ENCODE data around the gene RMDN3.
A peak's percentile ranks its signal among the peaks of the same experiment; 100 is the strongest.

The RMDN3 gene, protein sequence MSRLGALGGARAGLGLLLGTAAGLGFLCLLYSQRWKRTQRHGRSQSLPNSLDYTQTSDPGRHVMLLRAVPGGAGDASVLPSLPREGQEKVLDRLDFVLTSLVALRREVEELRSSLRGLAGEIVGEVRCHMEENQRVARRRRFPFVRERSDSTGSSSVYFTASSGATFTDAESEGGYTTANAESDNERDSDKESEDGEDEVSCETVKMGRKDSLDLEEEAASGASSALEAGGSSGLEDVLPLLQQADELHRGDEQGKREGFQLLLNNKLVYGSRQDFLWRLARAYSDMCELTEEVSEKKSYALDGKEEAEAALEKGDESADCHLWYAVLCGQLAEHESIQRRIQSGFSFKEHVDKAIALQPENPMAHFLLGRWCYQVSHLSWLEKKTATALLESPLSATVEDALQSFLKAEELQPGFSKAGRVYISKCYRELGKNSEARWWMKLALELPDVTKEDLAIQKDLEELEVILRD

DNA sequence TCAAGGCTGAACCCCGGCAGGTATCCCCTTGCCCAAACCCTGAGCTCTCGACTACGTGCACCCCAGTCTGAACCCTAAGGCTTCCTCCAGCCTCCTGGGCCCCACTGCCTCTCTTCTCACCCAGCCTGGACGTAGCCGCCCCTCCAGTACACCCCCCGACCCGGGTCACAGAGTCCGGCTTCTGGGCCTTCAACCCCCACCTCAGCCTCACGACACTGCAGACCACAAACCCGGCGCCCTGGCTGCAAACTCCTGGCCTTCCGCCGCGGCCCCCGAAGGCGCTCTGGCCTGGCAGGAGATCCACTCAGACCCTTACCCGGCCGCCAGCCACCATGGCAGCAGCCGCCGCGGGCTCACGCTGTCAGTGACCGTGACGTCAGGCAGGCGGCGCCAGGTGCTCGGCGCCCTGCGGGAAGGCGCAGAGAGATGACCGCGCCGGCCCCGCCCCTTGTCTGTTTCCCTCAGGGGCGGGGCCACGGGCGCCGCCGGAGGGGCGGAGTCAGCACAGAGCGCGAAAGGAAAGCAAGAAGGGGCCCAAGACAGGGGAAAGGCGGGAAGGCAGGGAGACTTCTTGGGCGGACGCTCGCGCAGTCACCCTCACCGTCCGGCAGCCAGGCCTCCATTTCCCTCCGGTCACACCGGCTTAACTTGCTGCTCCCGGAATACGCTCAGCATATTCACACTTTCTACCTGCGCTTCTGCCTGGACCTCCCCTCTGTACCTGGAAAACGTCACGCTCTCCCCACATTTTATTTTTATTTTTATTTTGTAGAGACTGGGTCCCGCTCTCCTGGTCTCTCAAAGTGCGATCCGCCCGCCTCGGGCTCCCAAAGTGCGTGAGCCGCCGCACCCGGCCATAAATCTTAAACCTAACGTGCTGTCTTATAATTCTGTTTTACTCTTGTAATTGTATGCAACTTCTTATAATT lies at the start of gene RMDN3:
Gene RMDN3 (minus strand): TSS at position 372 of the 929 bp plus-strand sequence. CDS start 471 bp downstream, outside the sequence.
- peak; percentile 93 for DNase-seq

DNA sequence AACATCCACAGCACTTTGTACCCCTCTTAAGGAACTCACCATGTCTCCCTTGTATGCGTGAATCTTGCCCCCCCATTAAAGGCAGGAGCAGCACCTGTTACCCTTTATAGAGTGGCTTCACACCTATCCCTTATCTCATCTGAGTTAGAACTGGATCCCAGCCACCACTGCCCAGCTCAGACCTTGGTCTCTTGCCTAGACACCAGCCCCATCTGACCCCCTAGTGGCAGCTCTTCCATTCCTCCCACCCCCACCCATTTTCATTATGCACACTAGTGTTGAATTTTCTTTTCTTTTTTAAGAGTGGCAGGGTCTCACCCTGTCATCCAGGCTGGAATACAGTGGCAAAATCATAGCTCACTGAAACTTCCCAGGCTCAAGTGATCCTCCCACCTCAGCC lies 48.6 kb upstream of the RMDN3 start:
- no peak for DNase-seq

DNA sequence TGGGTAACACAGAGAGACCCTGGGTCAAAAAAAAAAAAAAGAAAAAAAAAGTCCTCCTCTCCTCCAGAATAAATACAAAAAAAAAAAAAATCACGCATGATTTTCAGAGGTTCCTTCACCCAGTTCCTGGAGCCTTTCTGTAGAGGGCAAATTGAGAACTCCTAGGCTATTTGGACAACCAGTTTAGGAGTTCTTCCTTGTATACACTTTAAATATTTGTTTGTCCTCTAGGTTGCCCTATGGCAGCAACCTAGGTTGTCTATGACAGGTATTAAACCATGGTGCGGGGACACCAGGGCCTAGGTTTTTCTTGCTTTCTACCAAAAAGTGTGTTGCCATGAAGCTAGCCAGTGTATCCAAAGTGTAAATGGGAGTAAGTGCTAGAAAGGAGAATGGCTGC lies 48.0 kb upstream of the RMDN3 start:
- no peak for DNase-seq

DNA sequence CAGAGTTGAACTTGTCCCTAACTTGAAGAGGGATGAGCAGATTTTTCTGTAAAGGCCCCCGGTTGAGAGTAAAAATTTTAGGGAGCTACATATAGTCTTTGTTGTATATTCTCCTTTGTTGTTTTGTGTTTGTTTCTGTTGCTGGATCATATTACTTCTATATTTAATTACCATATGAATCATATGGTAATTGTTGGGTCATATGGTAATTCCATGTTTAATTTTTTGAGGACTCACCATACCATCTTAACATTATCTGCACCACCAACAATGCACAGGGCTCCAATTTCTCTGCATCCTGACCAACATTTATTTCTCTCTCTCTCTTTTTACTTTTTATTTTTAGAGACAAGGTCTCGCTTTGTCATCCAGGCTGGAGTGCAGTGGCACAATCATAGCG lies 44.5 kb upstream of the RMDN3 start:
- no peak for DNase-seq

DNA sequence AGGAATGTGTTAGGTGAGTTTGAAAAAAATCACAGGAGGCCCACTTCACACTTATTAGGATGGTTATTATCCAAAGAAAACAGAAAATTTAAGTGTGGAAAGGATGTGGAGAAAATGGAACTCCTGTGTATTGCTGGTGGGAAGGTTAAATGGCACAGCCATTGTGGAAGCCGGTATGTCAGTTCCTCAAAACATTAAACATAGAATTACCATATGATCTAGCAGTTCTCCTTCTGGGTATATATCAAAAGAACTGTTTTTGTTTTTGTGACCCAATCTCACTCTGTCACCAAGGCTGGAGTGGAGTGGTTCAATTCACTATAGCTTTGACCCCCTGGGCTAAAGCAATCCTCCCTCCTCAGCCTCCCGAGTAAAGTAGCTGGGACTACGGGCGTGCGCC lies 41.5 kb upstream of the RMDN3 start:
- no peak for DNase-seq

DNA sequence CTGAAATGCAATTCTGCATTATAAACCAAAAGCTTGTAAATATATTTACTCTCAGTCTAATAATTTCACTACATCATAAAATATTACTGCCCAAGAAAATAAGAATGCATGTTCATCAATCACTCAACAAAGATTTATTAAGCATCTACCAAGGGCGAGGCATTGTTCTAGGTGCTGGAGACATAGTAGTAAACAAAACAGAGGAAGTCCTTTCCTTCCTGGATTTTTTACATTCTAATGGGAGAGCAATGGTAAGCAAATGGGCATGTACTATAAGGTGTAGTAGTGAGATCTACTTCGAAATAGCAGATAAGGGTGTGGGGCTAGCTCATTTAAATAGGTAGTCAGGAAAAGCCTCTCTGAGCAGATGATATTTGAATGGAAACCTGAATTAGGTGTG lies 41.0 kb upstream of the RMDN3 start:
- DNase-seq, result no peak

DNA sequence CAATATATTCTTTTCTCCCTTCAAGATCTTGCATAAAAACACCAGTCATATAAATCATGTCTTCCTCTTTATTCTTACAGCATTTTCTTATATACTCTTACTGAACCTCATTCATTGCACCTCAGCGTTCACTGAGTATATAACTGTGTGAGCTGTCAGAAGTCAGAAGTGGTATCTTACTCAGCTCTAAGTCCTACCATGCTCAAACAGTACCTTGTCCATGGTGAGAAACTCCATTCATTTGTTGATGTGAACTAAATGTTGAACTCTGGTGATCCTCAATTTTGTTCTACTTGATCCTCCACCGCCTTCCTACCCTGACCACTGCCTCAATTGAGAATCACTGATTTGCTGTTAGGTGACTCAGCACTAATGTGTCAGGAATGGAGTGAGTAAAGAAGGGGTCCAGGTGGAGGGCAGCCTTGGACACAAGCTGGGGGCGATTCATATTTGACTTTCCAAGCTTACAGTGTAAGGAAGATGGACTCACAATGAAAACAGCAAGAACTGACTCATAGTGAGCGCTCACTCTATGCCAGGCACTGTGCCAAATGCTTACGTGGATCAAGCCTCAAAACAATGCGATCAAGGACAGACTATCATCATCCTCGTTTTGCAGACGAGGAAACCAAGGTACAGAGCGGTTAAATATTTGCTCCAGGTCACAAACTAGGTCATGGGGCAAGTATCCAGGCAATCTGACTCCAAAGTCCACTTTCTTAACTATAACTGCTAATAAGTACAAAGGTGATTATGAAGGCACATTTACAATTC lies 38.3 kb upstream of the RMDN3 start:
- DNase-seq, result no peak

DNA sequence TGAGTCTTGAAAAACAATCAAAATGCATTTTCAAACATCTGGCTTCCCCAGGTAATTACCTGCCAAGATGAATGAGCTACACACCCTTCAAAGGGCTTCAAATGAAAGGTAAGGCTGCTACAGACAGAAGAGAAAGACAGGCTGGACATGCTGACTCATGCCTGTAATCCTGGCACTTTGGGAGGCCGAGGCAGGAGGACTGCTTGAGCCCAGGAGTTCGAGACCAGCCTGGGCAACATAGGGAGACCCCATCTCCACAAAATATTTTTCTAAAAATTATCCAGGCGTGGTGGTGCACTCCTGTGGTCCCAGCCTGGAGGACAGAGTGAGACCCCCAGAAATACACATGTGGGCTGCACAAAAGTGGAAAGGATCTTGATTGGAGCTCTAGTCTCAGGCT lies 37.3 kb upstream of the RMDN3 start:
- no peak for DNase-seq

DNA sequence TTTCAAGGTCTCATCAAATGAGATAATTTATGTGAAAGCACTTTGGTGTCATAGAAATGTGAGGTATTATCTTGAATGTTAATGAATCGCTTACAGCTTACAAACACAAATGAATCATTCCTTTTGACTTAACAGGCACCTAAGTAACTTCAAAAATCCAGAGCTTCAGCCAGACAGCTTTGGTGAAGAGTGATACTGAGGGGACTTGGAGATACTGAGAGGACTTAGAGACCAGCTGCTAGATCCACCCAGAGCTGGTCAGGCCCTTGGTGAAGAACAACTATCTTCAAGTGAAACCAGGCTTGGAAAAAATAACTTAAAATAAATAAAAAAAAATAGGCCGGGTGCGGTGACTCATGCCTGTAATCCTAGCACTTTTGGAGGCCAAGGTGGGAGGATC lies 35.7 kb upstream of the RMDN3 start:
- DNase-seq, result no peak

DNA sequence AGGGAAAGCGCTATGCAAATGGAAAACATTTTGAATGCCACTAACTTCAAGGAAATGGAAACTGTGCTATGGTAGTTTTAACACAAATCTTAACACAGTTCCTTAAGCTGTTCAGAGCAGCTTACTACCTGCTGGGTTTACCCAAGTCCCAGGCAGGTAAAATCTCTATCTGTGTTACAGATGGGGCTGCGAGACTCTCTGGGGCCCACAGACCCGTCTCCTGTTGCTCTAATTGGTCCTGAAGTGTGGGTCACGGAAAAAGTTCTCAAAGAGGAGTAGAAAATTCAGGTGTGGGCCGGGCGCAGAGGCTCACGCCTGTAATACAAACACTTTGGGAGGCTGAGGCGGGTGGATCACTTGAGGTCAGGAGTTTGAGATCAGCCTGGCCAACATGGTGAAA lies 34.9 kb upstream of the RMDN3 start:
- no peak for DNase-seq

DNA sequence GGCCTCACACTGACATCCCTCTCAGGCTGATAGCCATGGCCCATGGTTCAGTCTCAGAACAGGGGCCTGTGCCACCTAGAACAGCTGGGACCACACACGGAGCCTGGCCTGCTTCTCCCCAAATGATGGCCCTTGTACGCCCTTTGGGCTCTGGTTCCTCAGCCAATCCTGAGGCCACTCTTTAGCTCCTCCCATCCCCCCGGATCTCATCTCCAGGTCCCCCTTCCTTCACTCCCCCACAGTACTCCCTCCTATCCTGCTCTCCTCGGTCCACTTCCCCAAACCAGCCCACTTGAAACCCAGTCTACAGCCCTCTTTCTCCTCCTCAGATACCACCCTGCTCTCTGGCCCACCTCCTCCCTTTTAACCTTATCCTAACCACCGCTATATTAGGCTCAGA lies 34.1 kb upstream of the RMDN3 start:
- DNase-seq, result no peak

DNA sequence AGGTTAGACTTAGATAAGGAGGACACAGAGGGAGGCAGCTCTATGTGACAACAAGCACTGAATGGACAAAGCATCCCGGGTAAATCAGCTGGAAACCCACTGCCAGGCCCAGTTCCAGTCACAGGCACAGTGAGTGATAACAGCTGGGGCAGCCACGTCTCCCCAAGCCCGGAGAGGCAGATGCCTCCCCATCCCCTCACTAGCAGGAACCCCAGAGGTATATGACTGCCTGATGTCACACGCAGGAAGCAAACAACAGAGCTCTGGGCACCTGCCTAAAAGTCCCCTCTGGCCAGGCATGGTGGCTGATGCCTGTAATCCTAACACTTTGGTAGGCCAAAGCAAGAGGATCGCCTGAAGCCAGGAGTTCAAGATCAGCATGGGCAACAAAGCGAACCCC lies 32.9 kb upstream of the RMDN3 start:
- DNase-seq, result no peak

DNA sequence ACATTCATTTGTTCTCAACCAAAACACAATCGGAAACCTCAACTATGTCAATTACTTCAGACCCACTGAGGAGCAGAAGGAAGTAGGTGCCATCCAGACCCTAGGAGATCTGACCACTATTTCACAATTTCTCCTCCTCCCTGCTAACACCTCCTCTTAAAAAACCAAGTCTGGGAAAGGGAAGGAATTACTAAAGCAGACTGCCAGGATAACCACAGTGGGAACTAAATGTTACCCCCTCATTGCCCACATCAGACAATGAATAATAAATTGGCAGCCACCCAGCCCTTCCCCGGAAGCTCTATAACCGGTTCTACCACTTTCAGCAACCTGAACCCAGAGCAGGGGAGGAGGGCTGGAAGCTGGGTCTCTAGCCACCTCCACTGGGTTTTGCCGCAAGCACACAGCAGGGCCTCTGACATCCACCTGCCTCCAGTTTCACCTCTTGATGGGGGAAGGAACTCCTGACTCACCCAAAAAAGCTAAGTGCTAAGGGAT lies 32.3 kb upstream of the RMDN3 start:
- peak; percentile 50 for DNase-seq

DNA sequence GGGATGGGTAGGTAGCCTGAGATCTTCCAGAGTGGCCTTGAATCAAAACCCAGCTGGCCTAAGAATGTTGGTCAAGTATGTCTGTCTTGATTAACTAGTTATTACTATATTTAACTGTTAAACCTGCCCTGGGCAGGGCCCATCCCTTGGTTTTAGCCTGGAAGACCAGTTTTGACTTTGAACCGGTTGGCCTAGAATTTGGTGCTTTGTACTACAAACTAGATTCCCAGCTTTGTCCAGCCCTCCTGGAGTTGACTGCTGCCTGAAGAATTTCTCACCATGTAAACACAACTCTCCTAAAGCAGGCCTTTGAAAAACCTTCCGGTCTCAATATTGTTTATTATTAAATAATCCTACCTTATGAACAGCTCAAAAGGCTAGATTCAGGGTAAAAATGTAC lies 30.8 kb upstream of the RMDN3 start:
- DNase-seq, result no peak

DNA sequence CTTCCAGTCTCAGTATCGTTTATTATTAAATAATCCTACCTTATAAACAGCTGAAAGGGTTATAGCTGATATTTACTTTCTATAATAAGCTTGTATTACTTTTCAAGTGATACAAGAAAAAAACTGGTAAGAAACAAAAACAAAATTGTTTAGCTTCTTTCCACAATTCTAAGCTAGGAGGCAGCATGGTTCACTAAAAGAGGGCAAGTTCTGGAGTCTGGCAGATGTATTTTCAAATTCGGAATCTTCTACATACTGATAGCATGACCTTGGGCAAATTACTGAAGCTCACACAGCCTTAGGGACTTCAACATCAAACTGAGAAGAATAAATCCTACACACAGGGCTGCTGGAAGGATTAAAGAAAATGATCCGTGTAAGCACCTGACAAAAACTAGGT lies 30.1 kb upstream of the RMDN3 start:
- DNase-seq, result no peak

DNA sequence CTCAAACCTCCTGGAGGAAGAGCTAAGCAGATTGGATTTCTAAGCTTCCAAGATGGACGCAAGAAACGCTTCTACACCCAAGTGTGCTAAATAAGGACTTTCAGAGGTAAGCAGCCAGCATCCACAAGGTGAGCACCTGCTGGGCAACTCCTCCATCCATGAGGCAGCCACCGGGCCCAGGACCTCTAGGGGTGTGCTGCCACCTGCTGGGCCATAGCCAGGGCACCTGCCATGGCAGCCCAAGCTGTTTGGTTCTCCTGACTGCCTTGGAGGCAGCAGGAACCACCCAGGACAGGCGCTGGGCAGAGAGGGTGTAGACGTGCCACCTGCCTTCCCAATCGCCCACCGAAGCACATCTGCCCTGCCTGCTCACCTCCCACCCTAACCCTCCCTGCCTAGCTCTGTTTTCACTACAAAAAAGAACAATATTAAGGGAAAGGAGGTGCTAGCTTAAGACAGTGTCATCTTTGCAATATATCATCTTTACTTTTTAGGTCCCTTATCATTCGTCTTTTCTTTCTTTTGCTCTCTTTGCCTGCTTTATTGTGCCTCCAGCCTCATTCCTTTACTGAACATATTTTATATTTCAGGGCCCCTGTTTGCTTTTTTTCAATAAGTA lies 27.7 kb upstream of the RMDN3 start:
- DNase-seq, result peak; percentile 80

DNA sequence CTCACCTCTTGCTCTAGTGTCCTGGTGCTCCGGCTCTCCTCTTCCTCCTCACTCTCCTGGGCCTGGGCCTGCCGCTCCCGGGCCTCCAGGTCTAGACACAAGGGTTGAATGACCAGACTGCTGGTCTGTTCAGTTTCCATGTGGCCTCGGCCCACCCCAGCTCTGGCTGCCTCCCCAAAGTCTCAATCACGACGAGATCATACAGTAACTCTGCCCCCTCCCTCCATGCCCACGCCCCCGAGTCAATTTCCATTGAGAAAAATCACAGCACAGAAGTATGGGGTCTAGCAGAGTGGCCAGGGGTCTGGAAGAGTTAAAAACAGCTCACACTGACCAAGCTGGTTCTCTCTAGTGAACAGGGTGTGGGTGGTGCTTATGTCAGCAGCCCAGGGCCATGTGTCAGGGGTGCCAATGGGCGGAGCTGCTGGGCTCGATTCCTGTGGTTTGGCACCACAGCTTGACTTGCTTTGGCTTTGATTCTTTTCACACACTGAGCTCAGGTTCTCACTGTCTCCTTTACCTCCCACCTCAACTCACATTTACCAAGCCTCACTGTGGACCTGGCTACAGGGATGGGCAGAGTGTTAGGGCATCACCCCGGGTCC lies 21.6 kb upstream of the RMDN3 start:
- DNase-seq, result no peak

DNA sequence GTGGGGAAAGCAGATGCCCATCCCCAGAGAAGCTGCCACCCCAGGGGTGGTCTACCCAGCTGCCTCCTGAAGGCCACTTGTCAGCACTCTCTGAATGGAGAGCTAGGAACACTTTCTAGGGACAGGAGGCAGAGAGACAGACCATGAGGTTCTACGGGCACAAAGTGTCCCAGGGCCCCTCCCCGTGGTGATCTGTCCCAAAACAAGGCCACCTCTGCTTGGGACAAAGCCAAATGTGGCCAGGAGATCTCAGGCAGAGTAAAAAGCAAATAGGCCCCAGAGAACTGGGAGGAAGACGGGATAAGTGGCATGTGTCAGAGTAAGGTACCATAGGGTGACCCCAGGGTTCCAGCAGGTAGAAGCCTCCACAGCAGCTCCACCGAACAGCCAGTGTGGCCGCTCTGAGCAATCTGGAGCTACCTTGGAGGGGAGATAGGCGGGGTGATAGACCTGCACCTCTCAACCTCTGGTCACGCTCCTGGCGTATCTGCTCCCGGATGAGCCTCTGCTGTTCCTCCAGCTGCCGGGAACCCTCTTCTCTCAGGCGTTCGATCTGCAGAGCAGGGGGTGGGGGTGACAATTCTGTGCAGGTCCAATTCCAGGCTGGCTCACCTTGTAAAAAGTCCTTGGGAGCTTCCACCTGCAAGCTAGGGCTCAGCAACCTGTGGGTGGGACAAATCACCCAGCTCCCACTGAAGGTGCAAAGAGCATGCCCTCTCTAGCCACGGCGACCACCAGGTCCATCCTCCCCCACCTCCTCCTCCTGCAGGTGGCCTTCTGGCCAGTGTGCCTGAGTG lies 20.9 kb upstream of the RMDN3 start:
- no peak for DNase-seq

DNA sequence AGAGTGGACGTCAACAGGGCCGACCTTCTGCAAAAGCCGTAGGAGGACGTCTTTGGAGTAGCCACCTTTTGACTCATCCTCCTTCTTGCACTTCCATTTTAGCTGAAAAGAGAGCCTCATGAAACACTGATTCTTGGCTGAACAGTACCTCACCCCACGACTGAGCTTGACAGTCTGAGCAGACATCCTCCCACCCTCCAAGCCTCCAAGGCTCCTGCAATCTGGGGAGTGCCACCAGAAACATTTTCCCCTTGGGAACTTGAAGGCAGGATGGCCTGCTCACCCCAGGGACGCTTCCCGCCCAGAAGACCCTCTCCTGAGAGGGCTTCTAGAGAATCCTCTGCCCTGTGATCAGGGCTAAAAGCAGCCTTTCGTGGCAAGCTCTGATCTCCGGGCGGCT lies 20.0 kb upstream of the RMDN3 start:
- no peak for DNase-seq

DNA sequence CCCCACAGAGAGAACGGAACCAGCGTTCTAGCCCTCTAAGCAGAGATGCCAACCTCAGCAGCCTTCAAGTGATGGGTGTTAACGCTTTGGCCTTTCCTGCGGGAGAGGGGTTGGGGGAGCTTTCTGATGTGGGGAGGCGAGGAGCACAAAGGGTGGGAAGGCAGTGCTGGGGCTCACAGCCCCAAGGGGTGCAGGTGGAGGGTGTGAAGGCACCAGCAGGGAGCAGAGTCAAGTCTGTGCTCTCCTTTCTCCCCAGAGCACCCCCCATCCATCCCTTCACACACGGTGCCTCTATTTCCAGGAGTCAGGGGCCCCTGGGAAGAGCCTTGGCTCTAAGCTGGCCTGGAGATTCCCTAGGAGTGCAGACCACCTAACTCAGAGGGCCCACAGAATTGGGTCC lies 18.8 kb upstream of the RMDN3 start:
- DNase-seq, result no peak

DNA sequence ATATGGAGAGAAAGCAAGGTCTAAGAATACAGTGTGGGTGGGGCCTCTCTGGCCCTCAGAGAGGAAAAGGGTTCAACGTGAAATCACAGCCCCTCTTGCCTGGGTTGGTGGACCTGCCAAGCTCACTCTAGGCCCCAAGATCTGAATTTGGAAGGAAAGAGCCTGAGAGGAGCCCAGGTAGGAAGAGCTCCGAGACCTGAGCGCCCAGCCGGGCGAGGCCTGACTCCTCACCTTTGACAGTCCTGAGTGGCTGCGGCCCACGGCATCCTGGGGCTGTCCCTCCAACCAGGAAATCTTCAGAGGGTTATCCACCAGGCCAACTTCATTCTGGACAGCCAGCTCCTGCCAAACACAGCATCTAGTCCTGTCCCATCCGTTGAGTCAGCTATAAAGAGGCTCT lies 18.4 kb upstream of the RMDN3 start:
- no peak for DNase-seq
